HG02571 (cell line): Measurements from ENCODE around the gene NACA2.
"Not testable (repeated sequence)": the region's sequence is repeated elsewhere in the genome, so short reads cannot be mapped to it uniquely, and the experiment has no call there.

Experiments
- ATAC-seq: cut with Tn5 transposase; IDR thresholded peaks from one replicate; pipeline ENCODE4 v1.9.1; 2021; ENCODE audit warnings: mild to moderate bottlenecking, moderate library complexity; ENCODE audit not compliant: unreplicated experiment

The NACA2 gene

DNA sequence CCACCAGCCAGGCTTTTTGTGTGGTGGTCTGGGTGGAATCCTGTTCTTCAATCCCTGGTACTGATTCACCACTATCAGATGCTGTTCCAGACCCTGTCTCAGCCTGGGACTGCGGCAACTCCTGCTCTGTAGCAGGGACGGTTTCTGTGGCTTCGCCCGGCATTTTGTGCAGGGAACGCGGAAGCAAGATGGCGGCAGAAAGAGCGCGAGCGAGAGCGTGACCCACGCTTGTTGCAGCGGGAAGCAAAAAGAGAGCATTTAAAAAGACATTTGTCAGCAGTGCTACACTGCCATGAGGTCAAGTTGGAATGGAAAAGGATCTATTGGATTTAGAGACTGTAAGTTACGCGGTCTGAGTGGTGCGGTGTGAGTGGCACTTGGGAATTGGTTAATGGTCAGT lies at the start of gene NACA2:
Gene NACA2 (minus strand): TSS at position 202 of the 400 bp plus-strand sequence. CDS start 39 bp downstream, at position 163.
- no peak for ATAC-seq

DNA sequence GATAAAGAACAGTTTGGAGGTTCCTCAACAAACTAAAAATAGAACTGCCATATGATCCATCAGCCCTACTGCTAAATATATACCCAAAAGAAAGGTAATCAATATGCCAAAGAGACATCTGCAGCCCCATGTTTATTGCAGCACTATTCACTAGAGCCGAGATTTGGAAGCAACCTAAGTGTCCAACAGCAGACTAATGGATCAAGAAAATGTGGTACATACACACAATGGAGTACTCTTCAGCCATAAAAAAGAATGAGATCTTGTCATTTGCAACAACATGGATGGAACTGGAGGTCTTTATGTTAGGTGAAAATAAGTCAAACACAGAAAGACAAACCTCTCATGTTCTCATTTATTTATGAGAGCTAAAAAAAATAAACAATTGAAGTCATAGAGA lies 48.8 kb upstream of the NACA2 start:
- ATAC-seq, result no peak

DNA sequence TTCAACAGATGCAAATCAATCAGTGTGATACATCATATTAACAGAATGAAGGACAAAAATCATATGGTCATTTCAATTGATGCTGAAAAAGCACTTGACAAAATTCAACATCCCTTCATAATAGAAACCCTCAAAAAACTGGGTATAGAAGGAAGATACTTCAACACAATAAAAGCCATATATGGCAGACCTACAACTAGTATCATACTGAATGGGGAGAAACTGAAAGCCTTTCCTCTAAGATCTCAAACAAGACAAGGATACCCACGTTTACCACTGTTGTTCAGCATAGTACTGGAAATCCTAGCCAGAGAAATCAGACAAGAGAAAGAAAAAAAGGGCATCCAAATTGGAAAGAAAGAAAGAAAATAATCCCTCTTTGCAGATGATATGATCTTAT lies 47.1 kb upstream of the NACA2 start:
- ATAC-seq, result no peak

DNA sequence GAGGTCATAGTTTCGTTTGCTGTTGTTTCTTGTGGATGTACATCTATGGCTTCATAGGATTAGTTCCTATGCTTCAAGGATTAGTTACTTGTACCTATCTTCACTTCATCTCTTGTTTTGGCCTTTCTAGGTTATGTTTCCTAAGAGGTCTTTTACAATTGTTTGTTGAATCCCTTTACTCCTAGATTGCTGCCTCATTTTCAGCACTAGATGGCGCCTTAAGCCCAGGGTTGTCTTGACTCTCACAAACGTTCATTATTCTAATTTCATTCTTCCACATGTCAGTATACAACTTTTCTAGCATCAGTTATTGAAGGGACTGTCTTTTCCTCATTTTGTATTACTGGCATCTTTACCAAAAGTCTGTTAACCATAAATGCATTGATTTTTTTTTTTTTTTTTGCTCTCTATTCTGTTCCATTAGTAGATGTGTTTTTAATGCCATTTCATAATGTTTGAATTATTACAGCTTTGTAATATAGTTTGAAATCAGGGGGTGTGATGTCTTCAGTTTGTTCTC lies 45.0 kb upstream of the NACA2 start:
- ATAC-seq, result no peak

DNA sequence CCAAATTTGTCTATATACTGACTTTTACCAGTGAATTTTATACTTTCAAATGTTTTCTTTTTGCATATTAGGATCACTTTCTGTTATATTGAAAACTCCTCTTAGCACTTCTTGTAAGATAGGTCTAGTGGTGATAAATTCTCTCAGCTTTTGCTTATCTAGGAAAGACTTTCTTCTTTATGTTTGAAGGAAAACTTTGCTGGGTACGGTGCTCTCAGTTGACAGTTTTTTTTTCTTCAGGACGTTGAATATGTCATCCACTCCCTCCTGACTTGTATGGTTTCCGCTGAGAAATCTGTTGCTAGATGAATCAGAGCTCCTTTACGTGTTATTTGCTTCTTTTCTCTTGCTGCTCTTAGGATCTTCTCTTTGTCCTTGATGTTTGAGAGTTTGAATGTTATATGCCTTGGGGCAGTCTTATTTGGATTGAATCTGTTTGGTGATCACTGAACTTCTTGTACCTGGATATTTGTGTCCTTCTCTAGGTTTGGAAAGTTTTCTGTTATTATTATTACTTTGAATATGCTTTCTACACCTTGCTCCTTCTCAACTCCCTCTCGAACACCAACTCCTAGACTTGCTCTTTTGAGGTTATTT lies 44.0 kb upstream of the NACA2 start:
- no peak for ATAC-seq

DNA sequence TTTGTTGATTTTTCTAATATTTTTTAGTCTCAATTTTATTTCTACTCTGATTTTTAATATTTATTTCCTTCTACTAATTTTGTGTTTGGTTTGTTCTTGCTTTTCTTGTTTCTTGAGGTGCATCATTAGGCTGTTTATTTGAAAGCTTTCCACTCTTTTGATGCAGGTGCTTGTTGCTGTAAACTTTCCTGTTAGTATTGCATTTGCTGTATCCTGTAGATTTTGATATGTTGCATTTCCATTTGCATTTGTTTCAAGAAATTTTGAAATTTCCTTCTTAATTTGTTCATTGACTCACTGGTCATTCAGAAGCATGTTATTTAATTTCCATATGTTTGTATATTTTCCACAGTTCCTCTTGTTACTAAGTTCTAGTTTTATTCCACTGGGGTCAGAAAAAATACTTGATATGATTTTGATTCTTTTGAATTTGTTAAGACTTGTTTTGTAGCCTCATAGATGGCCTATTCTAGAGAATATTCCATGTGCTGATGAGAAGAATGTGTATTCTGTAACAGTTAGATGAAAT lies 43.1 kb upstream of the NACA2 start:
- ATAC-seq, result no peak

DNA sequence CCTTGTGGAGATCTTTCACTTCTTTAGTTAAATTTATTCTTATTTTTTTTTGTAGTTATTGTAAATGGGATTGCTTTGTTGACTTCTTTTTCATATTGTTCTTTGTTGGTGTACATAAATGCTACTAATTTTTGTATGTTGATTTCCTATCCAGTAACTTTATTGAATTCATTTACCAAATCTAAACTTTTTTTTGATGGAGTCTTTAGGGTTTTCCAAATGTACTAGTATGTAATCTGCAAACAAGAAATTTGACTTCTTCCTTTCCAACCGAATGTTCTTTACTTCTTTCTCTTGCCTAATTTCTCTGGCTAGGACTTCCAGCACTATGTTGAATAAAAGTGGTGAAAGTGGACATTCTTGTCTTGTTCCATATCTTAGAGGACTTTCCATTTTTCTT lies 41.8 kb upstream of the NACA2 start:
- ATAC-seq, result no peak

- no peak for ATAC-seq
Measured at GRCh38 chr17:61631800-61632199, 40.8 kb upstream of the NACA2 start.

DNA sequence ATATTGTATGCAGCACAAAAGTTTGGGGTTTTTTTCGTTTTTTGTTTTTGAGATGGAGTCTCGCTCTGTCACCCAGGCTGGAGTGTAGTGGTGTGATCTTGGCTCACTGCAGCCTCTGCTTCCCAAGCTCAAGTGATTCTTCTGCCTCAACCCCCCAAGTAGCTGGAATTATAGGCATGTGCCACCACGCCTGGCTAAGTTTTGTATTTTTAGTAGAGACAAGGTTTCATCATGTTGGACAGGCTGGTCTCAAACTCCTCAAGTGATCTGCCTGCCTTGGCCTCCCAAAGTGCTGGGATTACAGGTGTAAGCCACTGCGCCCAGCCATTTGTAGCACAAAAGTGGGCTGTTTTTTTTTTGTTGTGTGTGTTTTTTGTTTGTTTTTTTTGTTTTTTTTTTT lies 37.1 kb upstream of the NACA2 start:
- ATAC-seq, result not testable (repeated sequence)

DNA sequence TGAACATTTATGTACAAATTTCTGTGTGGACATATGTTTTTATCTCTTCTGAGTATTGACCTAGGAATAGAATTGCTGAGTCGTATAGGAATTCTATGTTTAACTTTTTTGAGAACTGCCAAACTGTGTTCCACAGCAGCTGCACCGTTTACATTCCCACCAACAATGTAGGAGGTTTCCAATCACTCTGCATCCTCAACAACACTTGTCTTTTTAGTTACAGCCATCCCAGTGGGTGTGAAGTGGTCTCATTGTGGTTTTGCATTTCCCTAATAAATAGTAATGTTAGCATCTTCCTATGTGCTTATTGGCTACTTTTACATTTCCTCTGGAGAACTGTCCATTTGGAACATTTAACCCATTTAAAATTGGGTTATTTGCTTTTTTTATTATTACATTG lies 36.6 kb upstream of the NACA2 start:
- no peak for ATAC-seq

DNA sequence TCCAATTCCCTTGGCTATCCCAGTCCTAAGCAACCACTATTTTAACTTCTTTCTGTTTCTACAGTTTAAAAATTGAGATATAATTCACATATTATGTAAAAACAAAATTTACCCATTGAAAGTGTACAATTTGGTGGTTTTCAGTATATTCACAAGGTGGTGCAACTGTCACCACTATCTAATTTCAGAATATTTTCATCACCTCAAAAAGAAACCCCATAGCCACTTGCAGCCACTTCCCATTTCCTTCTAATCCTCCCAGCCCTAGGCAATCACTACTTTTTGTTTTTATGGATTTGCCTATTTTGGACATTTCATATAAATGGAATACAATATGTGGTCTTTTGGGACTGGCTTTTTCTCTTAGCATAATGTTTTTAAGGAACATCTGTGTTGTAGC lies 36.1 kb upstream of the NACA2 start:
- no peak for ATAC-seq

DNA sequence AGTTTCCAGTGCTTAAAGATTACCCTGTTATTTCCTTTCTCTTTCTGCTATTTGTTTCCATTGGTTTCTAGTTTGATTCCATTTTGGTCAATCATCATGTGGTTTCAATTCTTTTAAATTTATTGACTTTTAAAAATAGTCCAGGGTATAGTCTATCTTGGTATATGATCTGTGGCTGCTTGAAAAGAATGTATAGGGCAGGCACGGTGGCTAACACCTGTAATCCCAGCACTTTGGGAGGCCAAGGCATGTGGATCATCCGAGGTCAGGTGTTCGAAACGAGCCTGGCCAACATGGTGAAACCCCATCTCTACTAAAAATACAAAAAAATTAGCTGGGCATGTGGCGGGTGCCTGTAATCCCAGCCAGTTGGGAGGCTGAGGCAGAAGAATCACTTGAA lies 34.5 kb upstream of the NACA2 start:
- no peak for ATAC-seq

DNA sequence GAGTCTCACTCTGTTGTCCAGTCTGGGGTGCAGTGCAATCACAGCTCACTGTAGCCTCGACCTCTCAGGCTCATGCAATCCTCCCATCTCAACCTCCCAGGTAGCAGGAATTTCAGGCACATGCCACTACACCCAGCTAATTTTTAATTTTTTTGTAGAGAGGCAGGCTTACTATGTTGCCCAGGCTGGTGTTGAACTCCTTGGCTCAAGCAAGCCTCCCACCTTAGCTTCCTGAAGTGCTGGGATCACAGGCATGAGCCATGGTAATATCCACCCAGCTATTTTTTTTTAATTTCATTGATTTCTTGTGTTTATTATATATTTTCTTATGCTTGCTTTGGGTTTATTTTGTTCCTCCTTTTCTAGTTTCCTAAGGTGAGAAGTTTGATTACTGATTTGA lies 33.9 kb upstream of the NACA2 start:
- no peak for ATAC-seq

DNA sequence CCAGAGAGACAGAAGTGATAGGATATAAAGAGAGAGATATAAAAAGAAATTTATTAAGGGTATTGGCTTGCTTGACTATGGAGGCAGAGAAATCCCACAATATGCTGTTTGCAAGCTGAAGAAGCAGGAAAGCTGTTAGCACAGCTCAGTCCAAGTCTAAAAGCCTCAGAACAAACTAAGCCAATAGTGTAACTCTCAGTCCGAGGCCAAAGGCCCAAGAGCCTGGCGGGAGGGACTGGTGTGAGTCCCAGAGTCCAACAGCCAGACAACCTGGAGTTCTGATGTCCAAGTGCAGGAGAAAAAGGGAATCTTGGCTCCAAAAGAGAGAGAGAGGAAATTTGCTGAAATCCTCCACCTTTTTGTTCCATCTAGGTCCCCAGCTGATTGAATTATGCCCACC lies 30.3 kb upstream of the NACA2 start:
- ATAC-seq, result no peak

DNA sequence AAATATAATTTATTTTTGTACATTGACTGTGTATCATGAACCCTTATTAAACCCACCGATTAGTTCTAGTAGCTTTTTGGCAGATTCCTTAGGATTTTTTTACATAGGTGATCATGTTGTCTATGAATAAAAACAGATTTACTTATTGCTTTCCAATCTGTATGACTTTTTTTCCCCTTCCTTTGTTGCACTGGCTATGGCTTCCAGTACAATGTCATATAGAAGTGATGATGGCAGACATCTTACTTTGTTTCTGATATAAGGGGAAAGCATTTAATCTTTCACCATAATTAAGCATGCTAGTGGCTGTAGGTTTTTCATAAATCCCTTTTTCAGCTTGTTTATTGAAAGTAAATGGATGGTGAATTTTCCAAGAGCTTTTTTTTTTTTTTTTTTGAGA lies 28.9 kb upstream of the NACA2 start:
- no peak for ATAC-seq

DNA sequence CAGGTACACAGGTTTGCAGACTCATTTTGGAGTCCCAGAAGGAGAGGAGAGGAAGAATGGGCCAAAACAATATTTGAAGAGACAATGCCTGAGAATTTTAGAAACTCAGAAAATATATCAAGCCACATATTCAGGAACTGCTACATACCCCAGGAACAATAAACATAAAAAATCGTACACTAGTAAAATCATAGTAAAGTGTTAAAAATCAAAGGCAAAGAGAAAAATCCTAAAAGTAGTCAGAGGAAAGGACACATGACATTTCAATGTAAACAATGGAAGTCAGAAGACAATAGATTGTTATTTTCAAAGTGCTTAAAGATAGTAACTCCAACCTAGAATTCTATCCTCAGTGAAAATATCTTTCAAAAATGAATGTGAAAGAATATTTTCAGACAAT lies 28.5 kb upstream of the NACA2 start:
- ATAC-seq, result no peak

DNA sequence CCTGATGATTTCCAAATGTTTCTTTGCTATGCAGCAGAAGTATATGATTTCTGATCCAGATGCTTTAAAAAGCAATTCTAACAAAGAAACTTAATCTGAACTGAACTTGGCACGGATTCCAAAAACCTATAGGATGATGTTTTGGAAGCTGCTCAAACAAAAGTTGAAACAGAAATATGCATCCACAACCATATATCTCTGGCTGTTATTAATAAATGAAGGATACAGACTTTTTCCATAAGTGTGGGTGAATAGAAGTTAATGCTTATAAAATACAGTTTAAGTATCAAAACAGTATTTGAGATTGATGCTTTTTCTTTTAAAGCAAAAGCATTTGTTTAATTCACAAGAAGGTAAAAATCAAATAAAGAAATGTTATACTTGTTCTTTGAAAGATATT lies 27.9 kb upstream of the NACA2 start:
- no peak for ATAC-seq

GRCh38 chr17:61617330-61617729 lies 26.3 kb upstream of the NACA2 start:
- ATAC-seq, result no peak

DNA sequence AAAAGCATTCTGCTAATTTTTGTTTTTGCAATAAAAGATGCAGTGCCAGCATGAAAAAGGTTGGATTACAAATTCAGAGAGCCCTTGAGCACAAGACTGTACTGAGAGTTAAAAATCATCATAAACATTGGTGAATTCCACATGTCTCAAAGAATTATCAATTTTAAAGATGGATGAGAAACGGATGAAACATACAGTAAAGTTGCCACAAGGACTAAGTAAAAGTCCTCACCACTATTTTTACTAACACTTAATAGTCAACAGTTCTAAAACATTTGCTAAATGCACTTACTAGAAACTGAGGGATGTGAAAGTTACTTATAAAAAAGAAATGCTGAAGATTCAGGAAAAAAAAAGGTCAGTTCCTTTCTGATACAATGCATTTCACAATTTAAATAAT lies 25.8 kb upstream of the NACA2 start:
- no peak for ATAC-seq

GRCh38 chr17:61614219-61614618 lies 23.2 kb upstream of the NACA2 start:
- ATAC-seq, result no peak

- ATAC-seq, result no peak
Measured at GRCh38 chr17:61611323-61611722, 20.3 kb upstream of the NACA2 start.

DNA sequence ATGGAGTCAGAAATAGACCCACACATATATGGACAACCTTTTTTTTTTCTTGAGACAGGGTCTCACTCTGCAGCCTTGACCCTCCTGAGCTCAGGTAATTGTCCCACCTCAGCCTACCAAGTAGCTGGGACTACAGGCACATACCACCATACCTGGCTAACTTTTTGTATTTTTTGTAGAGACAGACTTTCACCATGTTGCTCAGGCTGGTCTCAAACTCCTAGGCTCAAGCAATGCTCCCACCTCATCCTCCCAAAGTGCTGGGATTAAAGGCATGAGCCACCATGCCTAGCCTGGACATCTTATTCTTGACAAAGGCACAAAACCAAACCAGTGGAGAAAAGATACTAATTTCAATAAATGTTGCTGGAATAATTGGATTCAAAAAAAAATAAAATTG lies 14.7 kb upstream of the NACA2 start:
- ATAC-seq, result no peak

GRCh38 chr17:61601297-61601696 lies 10.3 kb upstream of the NACA2 start:
- no peak for ATAC-seq
